BE2C (cell line): Measurements from ENCODE around the gene NTPCR.
"Not testable (repeated sequence)": the region's sequence is repeated elsewhere in the genome, so short reads cannot be mapped to it uniquely, and the experiment has no call there.

Experiments
- DNase-seq: peaks from one replicate; pipeline ENCODE4 v3.0.0-alpha.2; 2020
- H3K27me3 ChIP-seq: fragments of 250-450 bp; sonication (Bioruptor Pico); 2 replicates; pipeline ENCODE4 v1.5.1; 2020; ENCODE audit warnings: mild to moderate bottlenecking
- H3K36me3 ChIP-seq: fragments of 250-450 bp; sonication (Bioruptor Pico); 2 replicates; pipeline ENCODE4 v1.5.1; 2020; ENCODE audit warnings: mild to moderate bottlenecking
- H3K4me1 ChIP-seq: fragments of 250-450 bp; sonication (Bioruptor Pico); 2 replicates; pipeline ENCODE4 v1.5.1; 2020
- H3K4me3 ChIP-seq: 2 replicates; pipeline ENCODE4 v1.5.1; 2011; ENCODE audit warnings: low read depth, low read length
- H3K9me3 ChIP-seq: fragments of 250-450 bp; sonication (Bioruptor Pico); 2 replicates; pipeline ENCODE4 v1.5.1; 2020
- TF ChIP-seq, protein P1 (sequence below): IDR thresholded peaks from 2 replicates; pipeline ENCODE4 v1.5.1; 2012; ENCODE audit warnings: mild to moderate bottlenecking, low read depth, low read length

NTPCR gene

DNA sequence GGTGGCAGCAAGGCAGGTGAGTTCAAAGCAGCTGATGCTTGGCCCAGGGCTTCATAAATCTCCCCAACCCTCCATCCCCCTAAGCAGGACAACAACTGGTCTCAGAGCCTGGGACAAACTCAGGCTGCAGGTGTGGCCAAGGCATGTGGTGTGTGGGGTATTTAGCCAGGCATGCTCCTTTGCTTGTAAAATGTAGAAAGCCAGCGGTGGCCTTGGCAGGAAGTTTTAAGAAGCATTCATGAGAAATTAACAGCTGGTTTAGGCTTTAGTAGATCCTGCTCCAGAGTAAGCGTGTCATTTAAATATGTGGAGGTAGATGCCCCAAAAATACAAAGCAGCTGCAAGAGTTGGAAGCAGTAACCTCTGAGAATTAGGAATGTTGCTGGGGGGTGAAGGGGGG, 44.8 kb downstream of the NTPCR start:
- Histone ChIP-seq H3K9me3 (no peaks in the 10 kb centered on the region), H3K4me1 (no peaks in the 10 kb centered on the region), H3K4me3 (no peak overlapping the region), H3K36me3 (no peaks in the 10 kb centered on the region), H3K27me3 (no peaks in the 10 kb centered on the region)
- TF ChIP-seq, protein P1, sequence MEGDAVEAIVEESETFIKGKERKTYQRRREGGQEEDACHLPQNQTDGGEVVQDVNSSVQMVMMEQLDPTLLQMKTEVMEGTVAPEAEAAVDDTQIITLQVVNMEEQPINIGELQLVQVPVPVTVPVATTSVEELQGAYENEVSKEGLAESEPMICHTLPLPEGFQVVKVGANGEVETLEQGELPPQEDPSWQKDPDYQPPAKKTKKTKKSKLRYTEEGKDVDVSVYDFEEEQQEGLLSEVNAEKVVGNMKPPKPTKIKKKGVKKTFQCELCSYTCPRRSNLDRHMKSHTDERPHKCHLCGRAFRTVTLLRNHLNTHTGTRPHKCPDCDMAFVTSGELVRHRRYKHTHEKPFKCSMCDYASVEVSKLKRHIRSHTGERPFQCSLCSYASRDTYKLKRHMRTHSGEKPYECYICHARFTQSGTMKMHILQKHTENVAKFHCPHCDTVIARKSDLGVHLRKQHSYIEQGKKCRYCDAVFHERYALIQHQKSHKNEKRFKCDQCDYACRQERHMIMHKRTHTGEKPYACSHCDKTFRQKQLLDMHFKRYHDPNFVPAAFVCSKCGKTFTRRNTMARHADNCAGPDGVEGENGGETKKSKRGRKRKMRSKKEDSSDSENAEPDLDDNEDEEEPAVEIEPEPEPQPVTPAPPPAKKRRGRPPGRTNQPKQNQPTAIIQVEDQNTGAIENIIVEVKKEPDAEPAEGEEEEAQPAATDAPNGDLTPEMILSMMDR: no peak
- no peak for DNase-seq

DNA sequence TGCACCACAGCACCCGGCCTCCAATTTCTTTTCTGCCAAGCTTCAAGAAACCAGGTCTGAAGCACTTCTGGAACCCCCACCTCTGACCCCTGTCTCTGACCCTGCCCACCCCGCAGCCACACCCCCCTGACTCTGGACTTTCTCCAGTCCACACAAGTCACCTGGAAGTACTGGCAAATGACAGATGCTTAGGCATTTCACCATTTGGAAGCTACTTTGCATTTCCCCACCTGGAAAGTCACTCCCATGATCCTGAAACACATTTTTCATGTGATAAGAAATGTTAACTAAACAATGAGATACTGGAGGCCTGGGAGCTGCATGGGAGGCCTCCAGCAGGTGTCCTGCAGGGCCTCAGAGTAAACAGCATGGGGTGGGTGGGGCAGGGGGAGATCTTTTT, 45.7 kb downstream of the NTPCR start:
- H3K4me1 ChIP-seq: no peaks in the 10 kb centered on the region
- no peaks in the 10 kb centered on the region for H3K36me3 ChIP-seq
- no peak for DNase-seq
- no peaks in the 10 kb centered on the region for H3K27me3 ChIP-seq
- H3K4me3 ChIP-seq: no peak overlapping the region
- TF ChIP-seq, protein P1: no peak
- no peaks in the 10 kb centered on the region for H3K9me3 ChIP-seq

DNA sequence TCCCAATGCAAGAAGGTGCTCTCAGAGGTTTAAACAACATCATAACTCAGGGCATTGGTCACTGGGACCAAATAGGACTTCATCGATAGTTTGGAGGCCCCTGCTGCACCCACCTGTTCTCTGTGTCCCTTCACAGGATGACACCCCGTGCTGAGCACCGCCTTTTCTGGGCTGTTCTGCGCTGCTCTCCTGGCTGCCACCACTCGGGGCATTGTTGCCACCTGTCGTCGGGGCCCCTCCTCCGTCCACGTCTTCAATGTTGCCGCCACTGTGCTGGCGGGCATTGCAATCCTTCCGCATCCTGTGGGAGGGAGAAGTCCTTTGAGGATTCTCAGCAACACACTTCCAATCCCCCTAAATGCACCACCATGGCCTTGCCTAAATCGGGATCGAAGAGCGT, 47.7 kb downstream of the NTPCR start:
- Histone ChIP-seq H3K4me3 (no peak overlapping the region), H3K4me1 (no peaks in the 10 kb centered on the region), H3K36me3 (no peaks in the 10 kb centered on the region), H3K9me3 (no peaks in the 10 kb centered on the region), H3K27me3 (no peaks in the 10 kb centered on the region)
- TF ChIP-seq, protein P1: 0 out of 2 replicates have a peak, but pooled peaks have one; percentile 1
- DNase-seq: no peak

DNA sequence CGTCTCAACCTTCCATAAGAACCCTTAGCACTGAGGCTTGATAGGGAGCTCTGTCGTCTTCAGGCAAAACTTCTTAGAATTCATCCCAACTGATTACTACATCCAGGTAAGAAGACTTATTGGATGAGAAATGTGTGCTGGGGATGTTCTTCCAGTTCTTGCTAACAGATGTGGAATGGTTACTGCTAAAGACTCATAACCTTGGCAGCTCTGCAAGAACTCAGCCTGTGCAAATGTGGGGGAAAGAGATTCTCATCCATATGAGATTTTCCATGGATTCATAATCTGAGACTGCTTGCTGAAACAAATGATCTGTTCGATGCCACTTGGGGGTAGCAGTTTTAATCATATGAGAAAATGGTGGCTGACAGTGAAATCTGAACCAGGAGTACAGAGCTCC, 48.2 kb downstream of the NTPCR start:
- TF ChIP-seq, protein P1: no peak
- Histone ChIP-seq H3K9me3 (no peaks in the 10 kb centered on the region), H3K4me1 (no peaks in the 10 kb centered on the region), H3K4me3 (no peak overlapping the region), H3K27me3 (no peaks in the 10 kb centered on the region), H3K36me3 (no peaks in the 10 kb centered on the region)
- DNase-seq: no peak

DNA sequence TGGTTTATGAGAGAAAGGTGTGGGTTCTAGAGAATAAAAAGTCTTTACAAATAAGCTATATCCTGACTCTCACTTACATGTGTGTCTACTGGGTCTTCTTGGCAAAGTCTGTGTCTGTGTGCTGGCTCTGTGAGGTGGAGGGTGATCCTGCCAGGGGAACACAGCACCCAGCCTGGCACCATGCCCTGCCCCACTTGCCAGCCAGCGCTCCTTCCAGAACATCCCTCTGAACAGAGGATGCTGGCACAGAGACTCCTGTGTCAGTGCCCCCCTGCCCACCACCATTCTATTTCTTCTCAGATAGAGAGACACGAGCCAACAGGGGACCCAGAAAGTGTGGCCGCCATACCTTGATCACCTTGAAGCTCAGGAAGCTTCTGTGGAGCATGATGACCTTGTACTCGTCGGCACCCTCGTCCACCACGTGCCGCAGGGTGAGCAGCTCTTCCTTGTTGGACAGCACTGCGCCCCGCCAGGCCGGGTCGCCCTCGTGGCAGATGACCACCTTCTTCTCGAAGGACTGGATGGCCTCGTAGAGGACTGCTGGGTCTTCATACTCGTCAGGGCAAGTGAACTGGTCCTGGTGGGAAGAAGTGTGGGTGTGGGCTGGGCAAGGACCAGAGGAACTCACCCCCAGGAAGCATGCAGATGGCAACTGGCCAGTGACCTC, 49.7 kb downstream of the NTPCR start:
- Histone ChIP-seq H3K4me3 (no peak overlapping the region), H3K36me3 (no peaks in the 10 kb centered on the region), H3K27me3 (no peaks in the 10 kb centered on the region), H3K9me3 (no peaks in the 10 kb centered on the region), H3K4me1 (no peaks in the 10 kb centered on the region)
- TF ChIP-seq, protein P1: no peak
- DNase-seq: no peak

DNA sequence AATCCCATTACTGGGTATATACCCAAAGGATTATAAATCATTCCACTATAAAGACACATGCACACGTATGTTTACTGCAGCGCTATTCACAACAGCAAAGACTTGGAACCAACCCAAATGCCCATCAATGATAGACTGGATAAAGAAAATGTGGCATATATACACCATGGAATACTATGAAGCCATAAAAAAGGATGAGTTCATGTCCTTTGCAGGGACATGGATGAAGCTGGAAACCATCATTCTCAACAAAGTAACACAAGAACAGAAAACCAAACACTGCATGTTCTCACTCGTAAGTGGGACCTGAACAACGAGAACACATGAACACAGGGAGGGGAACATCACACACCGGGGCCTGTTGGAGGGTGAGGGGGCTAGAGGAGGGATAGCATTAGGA, 53.2 kb downstream of the NTPCR start:
- H3K9me3 ChIP-seq, DNase-seq, H3K4me1 ChIP-seq, H3K36me3 ChIP-seq, H3K27me3 ChIP-seq, H3K4me3 ChIP-seq: not testable (repeated sequence)
